Stimulated activated CD4-positive, alpha-beta T cell treated with anti-CD3 and anti-CD28 coated beads, Interleukin-15, amount 100 ng/mL, for 48 hours (primary cell): ENCODE measurements around the gene MITD1.
"Not testable (repeated sequence)": the region's sequence is repeated elsewhere in the genome, so short reads cannot be mapped to it uniquely, and the experiment has no call there.

Source experiments
- DNase-seq, 2 donors: peaks; one replicate each; pipeline ENCODE4 v3.0.0-alpha.2; 2020; ENCODE audit warnings: low read depth in 2 of 2

The MITD1 gene

DNA sequence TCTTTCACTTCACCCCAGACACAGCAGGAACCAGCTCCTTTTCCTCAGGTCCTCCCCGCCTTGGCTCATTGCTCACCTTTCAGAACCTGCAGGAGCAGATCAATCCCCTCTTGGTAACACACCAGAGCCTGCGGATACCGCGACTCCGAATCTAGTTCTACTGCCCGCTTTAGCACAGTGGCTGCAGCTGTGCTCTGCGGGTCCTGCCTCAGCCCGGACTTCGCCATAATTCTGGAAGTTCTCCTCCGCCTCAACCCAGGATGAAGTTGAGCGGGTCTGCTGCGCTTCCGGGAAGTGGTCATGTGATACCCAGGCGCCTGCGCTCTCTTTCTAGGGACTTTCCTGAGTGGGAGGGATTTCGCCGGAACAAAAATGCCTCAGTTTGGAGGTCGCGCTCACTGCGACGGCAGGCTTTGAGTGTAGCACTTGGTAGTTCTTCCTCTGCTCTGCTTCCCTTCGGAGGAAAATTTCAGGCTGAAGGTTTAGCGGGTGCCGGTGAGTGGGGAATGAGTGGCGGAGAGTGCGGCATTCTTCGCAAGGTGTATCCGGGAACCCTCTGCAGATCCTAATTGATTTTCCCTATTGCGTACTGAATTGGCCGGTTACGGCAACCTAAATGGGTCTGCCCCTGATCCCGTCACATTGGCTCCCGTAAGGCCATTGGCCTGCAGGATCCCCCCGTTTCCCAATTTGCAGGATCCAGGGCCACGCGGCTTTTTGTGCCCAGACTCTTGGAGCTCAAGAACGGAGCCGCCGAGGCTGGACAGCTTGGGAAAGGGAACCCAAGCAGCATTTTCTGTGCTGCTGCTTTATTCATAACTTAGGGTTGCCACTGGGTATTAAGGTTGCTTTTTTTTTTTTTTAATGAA, at the start of gene MITD1, which contains the start of gene MRPL30:
MITD1 (minus strand) TSS at position 304 of the 869 bp plus-strand sequence; CDS start at position 227, 77 bp downstream.
MRPL30 (plus strand) TSS at position 430 of the 869 bp plus-strand sequence. CDS start 5,020 bp downstream, outside the sequence.
- peak; percentile 82 for DNase-seq

- DNase-seq: no peak
Measured at GRCh38 chr2:99217929-99218501, 37.2 kb upstream of the MITD1 start.

DNA sequence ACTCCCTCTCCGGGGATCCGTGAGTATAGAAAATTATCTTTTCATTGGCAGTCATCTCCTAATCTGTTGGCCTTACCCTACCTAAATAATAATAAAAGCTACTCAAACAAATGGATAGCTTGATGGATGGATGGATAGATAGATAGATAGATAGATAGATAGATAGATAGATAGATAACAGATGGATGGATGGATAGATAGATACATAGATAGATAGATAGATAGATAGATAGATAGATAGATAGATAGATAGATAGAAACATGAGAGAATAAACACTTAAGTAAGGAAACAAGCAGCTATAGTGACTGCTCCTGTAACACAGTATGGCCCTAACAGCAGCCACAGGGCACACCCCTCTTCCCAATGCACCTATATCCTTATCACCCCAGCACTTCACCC, 35.2 kb upstream of the MITD1 start:
- DNase-seq: no peak

DNA sequence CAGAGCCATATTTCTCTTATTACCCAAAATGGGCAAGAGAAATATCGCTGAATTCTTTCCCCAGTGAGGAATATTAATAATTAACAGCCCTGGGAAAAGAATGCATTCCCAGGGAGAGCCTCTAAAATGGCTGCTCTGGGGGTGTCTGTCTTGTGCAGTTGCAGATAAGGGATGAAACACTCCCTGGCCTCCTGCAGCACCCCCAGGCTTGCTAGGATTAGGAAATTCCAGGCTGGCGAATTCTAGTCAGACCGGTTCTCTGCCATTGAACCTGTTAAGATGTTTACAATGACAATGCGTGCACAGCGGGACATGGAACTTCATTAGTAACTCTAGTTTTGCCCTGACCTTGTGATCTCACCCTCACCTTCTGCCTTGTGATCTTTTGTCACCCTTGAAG, 24.6 kb upstream of the MITD1 start:
- DNase-seq: no peak

GRCh38 chr2:99201959-99202678, 21.3 kb upstream of the MITD1 start:
- no peak for DNase-seq

DNA sequence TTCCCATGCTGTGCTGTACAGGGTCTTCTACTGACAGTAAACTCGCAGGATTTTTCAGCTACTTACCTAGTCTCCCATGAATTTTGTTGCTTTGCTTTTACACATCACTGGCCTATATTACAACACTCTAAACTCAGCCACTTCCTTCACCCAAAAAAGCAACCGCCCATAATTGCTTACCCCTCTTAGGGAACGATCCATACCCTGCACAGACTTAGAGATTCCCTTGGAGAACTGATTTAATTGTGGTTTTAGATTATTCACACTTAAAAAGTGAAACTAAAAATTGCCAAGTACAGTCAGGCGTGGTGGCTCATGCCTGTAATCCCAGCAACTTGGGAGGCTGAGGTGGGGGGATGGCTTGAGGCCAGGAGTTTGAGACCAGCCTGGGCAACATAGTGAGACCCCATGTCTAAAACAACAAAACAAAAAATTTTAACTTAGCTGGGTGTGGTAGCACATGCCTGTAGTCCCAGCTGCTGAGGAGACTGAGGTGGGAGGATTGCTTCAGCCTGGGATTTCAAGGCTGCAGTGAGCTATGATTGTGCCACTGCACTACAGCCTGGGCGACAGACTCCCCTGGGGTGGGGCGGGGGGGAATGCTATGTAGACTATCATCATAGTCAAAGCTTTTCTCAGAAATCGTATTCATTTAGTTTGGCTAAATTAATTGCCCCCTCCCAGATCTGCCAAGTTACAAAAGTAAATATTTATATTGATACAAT, 19.4 kb upstream of the MITD1 start:
- no peak for DNase-seq

GRCh38 chr2:99198103-99198841, 17.4 kb upstream of the MITD1 start:
- DNase-seq: no peak

GRCh38 chr2:99192364-99192763, 11.5 kb upstream of the MITD1 start:
- DNase-seq: not testable (repeated sequence)

- no peak for DNase-seq
Measured at GRCh38 chr2:99190548-99190947, 9.7 kb upstream of the MITD1 start.

GRCh38 chr2:99188357-99188756, 7.5 kb upstream of the MITD1 start:
- DNase-seq: no peak

DNA sequence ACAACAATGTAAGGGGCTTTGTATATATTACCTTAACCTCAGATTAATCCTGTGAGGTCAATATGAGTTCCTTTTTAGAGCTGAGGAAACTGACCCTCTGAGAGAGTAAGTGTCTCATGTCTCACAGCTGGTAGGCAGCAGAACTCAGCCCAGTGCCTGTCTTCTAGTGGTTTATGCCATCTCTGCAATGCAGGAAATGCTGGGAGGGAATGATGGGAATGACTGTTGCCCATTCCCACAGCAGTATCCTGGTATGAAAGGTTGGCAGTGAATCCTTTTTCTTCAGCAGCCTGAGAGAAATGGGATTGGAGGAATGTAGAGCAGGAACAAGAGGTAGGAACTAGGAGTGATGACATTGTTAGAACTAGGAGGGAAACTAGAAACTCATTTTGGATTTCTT, 6.2 kb upstream of the MITD1 start:
- no peak for DNase-seq

GRCh38 chr2:99184811-99185210, 4.0 kb upstream of the MITD1 start:
- DNase-seq: no peak

GRCh38 chr2:99183025-99183424, 2.2 kb upstream of the MITD1 start:
- no peak for DNase-seq

DNA sequence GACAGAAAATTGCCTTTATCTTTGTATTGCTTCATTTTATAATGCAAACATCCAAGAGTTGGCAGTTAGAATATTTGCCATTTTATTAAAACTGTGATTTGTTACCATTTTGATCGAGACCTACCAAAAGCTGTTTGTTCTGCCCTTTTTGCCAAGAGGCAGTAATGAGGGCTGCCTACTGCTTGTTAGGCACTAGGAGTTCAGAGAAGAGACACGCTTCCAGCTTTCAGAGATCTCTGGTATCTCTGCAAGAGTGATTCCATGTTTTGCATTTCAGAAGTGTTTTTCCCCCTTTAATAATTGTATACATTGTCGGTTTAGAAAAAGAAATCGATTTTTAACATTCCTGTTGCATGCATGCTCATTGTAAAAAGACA, 754 bp upstream of the MITD1 start:
- no peak for DNase-seq

- no peak for DNase-seq
Measured at GRCh38 chr2:99171377-99172140, 9.3 kb downstream of the MITD1 start.

GRCh38 chr2:99169534-99169933, 11.3 kb downstream of the MITD1 start:
- no peak for DNase-seq

DNA sequence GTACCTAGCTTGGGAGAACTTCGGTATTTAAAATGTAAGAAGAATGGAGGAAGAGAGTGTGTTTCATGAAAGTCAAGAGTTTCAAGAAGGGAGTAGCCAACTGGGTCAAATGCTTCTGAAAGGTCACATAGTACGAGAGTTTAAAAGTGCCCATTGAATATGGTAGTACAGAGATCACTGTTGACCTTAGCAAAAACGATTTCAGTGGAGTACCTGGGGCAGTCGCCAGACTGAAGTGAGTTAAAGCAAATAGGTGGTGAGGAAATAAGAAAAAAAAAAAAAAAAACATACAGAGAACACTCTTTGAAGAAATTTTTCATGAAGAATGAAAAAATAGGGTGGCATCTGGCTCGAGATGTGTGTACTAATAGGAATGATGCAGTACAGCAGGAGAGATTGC, 14.6 kb downstream of the MITD1 start:
- no peak for DNase-seq

- no peak for DNase-seq
Measured at GRCh38 chr2:99159594-99159993, 21.3 kb downstream of the MITD1 start.

DNA sequence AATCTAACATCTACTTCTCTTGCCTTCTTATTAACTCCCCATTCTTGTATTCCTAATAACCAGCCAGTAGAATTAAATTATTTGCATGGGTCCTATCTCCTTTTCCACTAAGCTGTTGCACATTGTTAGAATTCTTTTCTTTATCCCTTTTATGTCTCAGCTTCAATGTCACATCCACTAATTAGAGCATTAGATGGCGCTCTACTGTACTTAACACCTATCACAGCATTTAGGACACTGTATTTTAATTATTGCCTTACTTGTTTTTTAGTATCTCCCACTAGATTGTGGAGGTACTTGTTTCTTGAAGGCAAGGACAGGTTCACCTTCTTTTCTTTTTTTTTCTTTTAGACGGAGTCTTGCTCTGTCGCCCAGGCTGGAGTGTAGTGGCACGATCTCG, 22.3 kb downstream of the MITD1 start:
- DNase-seq: no peak

DNA sequence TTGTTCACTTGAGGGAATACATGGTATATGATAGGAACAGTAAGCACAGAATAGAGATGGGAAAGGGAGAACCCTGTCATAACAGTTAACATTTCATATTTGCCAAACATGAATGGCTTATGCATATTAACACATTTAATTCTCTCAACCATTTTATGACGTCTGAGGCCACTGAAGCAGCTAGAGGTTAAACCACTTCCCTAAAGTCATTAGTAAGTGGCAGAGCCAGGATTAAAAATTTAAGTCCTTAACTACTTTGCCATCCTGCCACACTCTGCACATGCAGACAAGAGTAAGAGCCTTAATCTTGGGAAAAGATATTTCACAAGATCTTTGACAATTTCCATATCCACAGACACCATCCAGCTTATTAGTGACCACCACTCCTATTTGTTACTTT, 24.0 kb downstream of the MITD1 start:
- no peak for DNase-seq
